Esophagus muscularis mucosa (tissue), 4 donors: ENCODE data around the gene TRIM39.

Source experiments
- CTCF ChIP-seq, 3 experiments: fragments of 200-600 bp in 2 of 3; fragments of 450-650 bp in 1 of 3; sonication (generic) in 2 of 3; IDR thresholded peaks; one replicate each; pipeline ENCODE4 v1.5.1; 2017 to 2019; ENCODE audit warnings: antibody characterized with exemption in 3 of 3, mild to moderate bottlenecking in 2 of 3, moderate library complexity in 1 of 3
- EP300 ChIP-seq: sonication (generic); formaldehyde crosslinking; IDR thresholded peaks from one replicate; pipeline ENCODE4 v1.6.1; 2017; ENCODE audit warnings: antibody characterized with exemption
- POLR2A ChIP-seq: fragments of 450-650 bp; IDR thresholded peaks from one replicate; pipeline ENCODE4 v1.6.1; 2017; ENCODE audit warnings: antibody characterized with exemption, moderate library complexity, mild to moderate bottlenecking, low read depth

GRCh38 chr6:30327232-30327746 lies 562 bp downstream of the TRIM39 start:
- no peak for TF ChIP-seq CTCF (IDR thresholded peaks at IDR 0.05)
- no peak for TF ChIP-seq EP300
- no peak for TF ChIP-seq POLR2A
